ENCODE results near the gene LTBP4.
"Not testable (repeated sequence)": the region's sequence is repeated elsewhere in the genome, so short reads cannot be mapped to it uniquely, and the experiment has no call there.

Gene LTBP4

DNA sequence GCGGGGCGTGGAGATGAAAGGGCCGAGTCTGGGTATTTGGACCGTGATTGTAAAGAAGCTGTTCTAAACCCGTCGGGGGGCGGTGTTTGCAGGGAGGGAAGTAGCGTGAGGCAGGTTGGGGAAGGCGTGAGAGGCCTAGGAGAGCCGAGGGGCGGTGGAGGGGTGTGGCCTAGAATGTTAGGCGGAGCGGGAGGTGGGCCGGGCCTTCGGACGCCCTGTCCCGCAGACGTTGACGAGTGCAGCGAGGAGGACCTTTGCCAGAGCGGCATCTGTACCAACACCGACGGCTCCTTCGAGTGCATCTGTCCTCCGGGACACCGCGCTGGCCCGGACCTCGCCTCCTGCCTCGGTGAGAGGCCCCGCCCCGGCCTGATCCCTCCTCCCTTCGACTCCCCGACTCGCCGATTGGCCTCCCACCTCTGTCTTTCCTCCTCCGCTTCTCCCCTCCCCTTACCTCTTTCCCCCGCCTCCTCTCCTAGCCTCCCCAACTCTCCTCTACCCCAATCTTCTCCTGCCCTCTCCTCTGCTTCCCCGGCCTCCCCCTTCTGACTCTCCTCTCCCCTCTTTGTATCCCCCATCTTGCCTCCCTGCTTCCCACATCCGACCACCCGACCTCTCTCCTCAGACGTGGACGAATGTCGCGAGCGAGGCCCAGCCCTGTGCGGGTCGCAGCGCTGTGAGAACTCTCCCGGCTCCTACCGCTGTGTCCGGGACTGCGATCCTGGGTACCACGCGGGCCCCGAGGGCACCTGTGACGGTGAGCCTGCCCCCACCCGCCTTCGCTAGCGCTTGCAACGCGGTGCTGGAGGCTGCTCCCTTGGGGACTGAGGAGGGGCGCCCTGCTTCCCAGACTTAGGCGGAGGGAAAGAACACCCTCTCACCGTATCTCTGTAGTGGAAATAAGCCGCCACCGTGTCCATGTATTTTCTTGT is 12.8 kb downstream of the LTBP4 start:
- peak; percentile 81 to 86 for DNase-seq

DNA sequence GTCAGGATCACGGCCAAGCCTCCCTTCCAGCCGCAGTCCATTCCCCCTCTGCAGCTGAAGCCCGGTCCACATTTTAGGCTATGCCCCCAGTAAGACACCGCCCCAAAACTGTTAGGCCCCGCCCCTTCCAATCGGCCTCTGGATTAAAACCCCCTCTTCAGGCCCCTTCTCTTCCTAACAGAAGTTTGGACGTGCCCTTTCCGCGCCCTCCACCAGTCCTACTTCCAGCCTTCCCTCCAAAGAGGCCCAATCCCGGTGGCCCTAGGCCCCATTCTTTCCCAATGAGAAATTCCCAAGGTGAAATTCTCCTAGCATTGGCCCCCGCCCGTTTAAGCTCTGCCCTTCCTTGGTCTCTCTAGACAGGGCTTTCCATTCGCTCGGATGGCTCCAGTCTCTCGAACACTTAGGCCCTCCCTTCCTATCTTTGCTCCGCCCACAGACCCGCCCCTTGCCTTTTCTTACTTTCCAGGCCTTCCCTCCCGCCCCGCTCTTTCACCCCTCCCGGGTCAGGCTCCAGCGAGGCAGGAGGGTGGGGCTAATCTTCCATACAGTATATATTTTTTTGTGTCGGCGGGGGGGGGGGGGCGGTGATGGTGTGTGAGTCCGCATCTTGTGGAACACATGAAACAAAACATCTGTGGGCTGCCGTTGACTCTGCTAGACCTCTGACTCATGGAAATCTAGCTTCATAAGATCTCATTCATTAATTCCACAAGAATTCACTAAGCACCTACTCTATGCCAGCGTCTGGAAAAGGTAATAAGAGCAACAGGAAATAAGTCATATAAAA is 13.6 kb downstream of the LTBP4 start:
- DNase-seq, result peak in 1 of 2 experiments; percentile 40

- no peak for DNase-seq
Observed at GRCh38 chr19:40616178-40616577, 15.0 kb downstream of the LTBP4 start.

- no peak for DNase-seq
Observed at GRCh38 chr19:40616941-40617340, 15.8 kb downstream of the LTBP4 start.

DNA sequence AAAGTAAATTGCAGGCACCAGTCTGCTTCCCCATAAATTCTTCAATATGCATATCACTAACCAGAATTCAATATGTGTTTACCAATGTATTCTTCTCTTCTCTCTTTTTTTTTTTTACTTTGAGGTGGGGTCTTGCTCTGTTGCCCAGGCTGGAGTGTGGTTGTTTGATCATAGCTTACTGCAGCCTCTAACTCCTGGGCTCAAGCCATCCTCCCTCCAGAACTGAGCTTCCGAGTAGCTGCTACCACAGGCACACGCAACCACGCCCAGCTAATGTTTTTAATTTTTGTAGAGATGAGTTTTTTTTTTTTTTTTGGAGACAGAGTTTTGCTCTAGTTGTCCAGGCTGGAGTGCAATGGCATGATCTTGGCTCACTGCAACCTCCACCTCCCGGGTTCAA is 16.8 kb downstream of the LTBP4 start:
- no peak for DNase-seq

DNA sequence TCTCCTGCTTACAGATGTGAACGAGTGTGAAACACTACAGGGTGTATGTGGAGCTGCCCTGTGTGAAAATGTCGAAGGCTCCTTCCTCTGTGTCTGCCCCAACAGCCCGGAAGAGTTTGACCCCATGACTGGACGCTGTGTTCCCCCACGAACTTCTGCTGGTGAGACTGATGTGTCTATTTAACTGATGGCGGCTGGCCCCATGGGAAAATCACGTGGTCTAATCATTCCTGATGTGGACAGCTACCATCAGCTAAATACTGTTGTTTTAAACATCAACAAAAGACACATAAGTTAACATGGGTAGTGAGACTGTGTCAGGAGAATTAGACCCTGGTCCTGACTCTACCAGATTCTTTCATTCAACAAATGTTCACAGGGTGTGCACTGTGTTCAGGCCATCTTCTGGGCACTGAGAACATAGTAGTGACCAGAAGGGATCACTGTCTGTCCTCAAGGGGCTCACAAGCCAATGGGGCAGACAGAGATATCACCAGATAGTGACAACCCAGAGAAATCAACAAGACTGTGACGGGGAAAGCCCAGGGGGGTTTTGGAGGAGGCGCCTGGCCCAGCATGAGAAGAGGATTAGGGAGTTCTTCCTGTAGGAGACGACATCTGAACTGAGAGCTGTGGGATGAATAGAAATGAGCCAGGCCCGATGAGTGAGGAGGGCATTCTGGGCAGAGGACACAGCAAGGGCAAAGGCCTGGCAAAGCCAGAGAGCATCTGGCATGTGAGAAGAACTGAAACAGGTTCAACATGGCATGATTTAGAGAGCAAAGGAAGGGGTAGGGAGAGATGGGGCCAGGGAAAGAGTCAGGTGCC is 18.4 kb downstream of the LTBP4 start:
- no peak for DNase-seq

GRCh38 chr19:40620161-40620485 is 19.0 kb downstream of the LTBP4 start:
- no peak for DNase-seq

DNA sequence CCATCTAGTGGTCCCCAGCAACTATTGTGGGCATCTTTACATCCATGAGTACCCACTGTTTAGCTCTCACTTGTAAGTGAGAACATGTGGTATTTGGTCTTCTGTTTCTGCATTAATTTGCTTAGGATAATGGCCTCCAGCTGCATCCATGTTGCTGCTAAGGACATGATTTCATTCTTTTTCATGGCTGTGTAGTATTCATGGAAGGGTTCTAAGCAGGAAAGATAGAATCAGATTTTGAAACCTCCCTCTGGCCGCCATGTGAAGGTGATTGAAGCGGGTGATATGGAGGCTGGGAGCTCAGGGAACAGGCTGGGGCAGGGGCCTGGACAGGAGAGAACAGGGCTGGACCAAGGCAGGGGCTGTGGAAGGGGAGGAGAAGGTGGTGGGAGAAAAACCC is 20.1 kb downstream of the LTBP4 start:
- DNase-seq, result no peak

DNA sequence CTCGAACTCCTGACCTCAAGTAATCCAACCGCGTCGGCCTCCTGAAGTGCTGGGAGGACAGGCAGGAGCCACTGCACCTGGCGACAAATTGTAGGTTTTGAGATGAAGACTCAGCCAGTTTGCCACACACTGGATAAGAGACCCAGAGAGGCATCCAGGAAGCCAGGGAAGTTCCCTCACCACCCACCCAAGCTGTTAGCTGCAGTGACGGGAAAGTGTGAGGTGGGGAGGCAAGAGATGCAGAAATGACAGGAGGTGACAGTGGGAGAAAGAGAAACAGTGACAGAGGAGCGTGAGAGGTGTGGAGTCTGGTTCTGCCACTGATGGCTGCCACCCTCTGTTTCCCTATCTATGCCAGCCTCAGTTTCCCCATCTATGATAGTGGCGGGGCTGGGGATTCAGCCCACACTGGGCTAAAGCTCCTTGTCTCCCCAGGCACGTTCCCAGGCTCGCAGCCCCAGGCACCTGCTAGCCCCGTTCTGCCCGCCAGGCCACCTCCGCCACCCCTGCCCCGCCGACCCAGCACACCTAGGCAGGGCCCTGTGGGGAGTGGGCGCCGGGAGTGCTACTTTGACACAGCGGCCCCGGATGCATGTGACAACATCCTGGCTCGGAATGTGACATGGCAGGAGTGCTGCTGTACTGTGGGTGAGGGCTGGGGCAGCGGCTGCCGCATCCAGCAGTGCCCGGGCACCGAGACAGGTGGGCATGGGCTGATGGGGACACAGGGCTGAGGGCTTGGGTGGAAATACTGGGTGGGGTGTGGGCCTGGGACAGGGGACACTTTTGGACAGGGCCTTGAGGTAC is 21.0 kb downstream of the LTBP4 start:
- no peak for DNase-seq

GRCh38 chr19:40622773-40623075 is 21.6 kb downstream of the LTBP4 start:
- no peak for DNase-seq

DNA sequence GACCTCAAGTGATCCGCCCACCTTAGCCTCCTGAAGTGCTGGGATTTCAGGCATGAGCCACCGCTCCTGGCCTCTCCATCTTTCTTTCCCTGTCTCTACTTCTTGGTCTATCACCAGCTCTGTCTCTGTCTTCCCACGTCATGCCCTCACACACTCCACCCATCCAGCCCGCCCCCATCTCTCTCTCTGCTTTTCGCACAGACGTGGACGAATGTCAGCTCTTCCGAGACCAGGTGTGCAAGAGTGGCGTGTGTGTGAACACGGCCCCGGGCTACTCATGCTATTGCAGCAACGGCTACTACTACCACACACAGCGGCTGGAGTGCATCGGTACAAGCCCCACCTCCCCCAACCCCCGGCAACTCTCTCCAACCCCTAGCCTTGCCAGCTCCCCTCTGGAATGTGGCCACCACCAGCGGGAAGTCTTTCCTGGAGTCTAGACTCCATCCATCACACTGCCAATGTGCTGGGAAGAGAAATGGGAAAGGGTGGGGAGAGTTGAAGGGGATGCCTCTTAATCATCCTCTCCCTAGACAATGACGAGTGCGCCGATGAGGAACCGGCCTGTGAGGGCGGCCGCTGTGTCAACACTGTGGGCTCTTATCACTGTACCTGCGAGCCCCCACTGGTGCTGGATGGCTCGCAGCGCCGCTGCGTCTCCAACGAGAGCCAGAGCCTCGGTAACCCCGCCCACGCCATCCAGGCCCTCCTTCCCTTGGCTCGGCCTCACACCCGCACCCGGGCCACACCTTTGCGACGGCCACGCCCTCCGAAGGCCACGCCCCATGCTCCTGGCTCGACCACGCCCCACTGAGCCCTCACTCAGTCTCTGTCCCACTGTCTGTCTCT is 22.5 kb downstream of the LTBP4 start:
- DNase-seq, result no peak

GRCh38 chr19:40624369-40625153 is 23.4 kb downstream of the LTBP4 start:
- not testable (repeated sequence) for DNase-seq

DNA sequence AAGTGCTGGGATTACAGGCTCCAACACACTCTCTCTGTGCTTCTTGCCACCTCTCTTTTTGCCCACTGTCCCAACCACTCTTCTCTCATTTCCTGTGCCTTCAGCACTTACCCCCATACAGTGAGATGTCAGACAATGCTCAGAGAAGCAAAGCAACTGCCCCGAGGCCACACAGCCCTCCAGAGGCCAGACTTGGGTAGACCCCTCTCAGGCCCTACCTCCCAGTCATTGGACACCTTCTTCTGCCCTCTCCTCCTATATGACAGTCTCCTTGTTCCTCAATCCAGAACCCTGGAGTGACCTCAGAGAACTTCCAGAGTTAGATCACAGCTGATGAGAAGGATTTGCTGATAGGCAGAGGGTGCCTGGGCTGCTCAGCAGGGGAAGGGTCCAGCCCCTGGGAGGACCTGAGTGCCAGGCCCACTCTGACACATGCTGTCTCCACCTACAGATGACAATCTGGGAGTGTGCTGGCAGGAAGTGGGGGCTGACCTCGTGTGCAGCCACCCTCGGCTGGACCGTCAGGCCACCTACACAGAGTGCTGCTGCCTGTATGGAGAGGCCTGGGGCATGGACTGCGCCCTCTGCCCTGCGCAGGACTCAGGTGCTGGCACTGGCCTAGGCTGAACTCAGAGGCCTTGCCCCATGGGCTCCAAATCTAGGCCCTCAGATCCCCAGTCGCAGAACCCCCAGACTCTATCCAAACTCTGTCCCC is 24.4 kb downstream of the LTBP4 start:
- DNase-seq, result no peak

DNA sequence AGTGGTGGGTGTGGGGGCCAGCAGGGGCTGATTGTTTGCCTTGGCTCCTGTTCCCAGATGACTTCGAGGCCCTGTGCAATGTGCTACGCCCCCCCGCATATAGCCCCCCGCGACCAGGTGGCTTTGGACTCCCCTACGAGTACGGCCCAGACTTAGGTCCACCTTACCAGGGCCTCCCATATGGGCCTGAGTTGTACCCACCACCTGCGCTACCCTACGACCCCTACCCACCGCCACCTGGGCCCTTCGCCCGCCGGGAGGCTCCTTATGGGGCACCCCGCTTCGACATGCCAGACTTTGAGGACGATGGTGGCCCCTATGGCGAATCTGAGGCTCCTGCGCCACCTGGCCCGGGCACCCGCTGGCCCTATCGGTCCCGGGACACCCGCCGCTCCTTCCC is 25.7 kb downstream of the LTBP4 start:
- no peak for DNase-seq

DNA sequence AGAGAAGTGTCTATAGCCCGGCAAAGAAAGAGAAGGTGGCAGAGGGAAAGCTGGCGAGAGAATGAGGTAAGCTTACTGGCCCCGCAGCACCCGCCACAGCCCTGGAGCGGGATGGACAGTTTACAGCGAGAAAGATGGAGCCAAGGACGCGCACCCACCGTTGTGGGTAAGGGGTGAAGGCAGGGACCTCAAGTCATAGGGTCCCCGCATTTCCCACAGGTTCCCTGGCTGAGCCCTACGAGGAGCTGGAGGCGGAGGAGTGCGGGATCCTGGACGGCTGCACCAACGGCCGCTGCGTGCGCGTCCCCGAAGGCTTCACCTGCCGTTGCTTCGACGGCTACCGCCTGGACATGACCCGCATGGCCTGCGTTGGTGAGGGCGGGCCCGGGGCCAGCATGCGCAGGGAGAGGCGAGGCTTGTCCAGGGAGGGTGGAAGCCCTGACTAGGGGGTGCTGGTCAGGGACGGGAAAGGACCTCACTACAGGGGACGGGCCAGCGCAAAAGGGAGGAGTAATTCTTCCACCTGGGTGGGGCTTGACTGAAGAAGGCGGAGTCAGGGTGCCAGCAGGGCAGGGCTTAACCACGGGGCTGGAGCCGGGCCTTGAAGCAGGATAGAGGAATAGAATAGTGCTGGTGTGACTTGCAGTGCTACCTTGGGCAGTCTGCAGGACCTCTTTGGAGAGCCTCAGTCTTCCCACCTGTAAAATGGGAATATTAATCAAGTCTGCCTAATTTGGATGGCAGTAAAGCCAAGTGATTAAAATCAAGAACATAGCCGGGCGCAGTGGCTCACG is 26.5 kb downstream of the LTBP4 start:
- DNase-seq, result no peak

DNA sequence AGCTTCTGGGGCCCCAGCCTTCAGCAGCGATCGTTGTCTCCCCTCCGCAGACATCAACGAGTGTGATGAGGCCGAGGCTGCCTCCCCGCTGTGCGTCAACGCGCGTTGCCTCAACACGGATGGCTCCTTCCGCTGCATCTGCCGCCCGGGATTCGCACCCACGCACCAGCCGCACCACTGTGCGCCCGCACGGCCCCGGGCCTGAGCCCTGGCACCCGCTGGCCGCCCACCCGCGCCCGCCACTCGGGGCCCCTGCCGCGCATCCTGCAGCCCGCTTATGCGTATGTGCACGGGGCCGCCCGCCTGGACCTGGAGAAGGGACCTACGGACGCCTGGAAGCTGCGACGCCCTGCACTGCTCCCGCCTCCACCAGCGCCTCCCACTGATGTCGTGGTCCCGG is 28.2 kb downstream of the LTBP4 start:
- DNase-seq, result no peak

DNA sequence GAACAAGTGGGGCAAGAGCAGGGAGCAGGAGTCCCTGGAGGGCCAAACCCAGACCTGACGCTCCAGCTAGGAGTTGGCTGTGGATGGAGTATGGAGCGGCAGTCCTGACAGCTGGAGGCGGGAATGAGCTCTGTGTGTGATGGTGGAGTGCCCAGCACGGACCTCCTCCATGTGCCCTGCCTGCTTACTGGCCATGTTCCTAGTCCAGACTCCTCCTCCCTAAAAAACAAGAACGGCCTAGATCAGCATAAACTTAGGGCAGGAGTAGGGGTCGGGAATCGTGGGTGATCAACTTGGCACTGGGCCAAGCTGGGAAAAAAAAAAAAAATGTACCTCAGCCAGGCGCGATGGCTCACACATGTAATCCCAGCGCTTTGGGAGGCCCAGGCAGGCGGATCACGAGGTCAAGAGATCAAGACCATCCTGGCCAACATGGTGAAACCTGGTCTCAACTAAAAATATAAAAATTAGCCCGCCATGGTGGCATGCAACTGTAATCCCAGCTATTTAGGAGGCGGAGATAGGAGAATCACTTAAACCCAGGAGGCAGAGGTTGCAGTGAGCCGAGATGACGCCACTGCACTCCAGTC is 29.5 kb downstream of the LTBP4 start:
- DNase-seq, result no peak

GRCh38 chr19:40632311-40633036 is 31.3 kb downstream of the LTBP4 start:
- DNase-seq, result no peak
